Gastroesophageal sphincter (tissue), 3 donors: Measurements from ENCODE around the gene SKIL.

Experiments
- CTCF ChIP-seq, 4 experiments: fragments of 200-600 bp in 2 of 4; fragments of 450-650 bp in 2 of 4; sonication (generic) in 1 of 4; IDR thresholded peaks; one replicate each; pipeline ENCODE4 v1.5.1; 2017 to 2019; ENCODE audit warnings: antibody characterized with exemption in 4 of 4, mild to moderate bottlenecking in 2 of 4, moderate library complexity in 2 of 4
- EP300 ChIP-seq: sonication (generic); formaldehyde crosslinking; IDR thresholded peaks from one replicate; pipeline ENCODE4 v1.6.1; 2017; ENCODE audit warnings: antibody characterized with exemption, mild to moderate bottlenecking
- POLR2AphosphoS5 ChIP-seq: sonication (generic); formaldehyde crosslinking; IDR thresholded peaks from one replicate; pipeline ENCODE4 v1.6.1; 2017; ENCODE audit warnings: antibody characterized with exemption

- TF ChIP-seq CTCF (IDR thresholded peaks at IDR 0.05), result no peak
- no peak for TF ChIP-seq POLR2AphosphoS5
- TF ChIP-seq EP300, result no peak
Observed at GRCh38 chr3:170421758-170422157, 64.2 kb downstream of the SKIL start.
